Esophagus squamous epithelium (tissue), 5 donors: ENCODE data around the gene SHANK3. TPM values are rescaled to one million over a fixed set of nuclear protein-coding genes. Genes with fewer than 3 reads are reported as not detected.

ENCODE experiments used
- DNase-seq: peaks from one replicate; lab custom pipeline; 2025; lab: John Stamatoyannopoulos, UW
- H3K27ac ChIP-seq, 4 donors: fragments of 200-600 bp; sonication (generic); one replicate each; pipeline ENCODE4 v1.5.1; 2016 to 2019; ENCODE audit warnings: mild to moderate bottlenecking in 1 of 4
- H3K27me3 ChIP-seq, 4 donors: fragments of 200-600 bp; sonication (generic); 1 replicate in 3 of 4; 2 replicates in 1 of 4; pipeline versions ENCODE4 v1.5.1 to v1.6.0; 2017 to 2021; ENCODE audit warnings: antibody characterized with exemption in 1 of 4
- H3K36me3 ChIP-seq, 3 donors: fragments of 200-600 bp; sonication (generic); one replicate each; pipeline ENCODE4 v1.5.1; 2016 to 2019
- H3K4me1 ChIP-seq, 3 donors: fragments of 200-600 bp; sonication (generic); one replicate each; pipeline ENCODE4 v1.5.1; 2017 to 2019
- H3K4me3 ChIP-seq, 4 donors: fragments of 200-600 bp; sonication (generic); 1 replicate in 3 of 4; 2 replicates in 1 of 4; pipeline ENCODE4 v1.5.1; 2016 to 2019; ENCODE audit warnings: mild to moderate bottlenecking in 2 of 4, moderate library complexity in 1 of 4
- H3K9me3 ChIP-seq, 3 donors: fragments of 200-600 bp; sonication (generic); one replicate each; pipeline ENCODE4 v1.5.1; 2016 to 2019
- CTCF ChIP-seq, 6 experiments: fragments of 450-650 bp in 4 of 6; fragments of 200-600 bp in 2 of 6; sonication (generic) in 2 of 6; IDR thresholded peaks; one replicate each; pipeline ENCODE4 v1.5.1; 2016 to 2019; ENCODE audit warnings: antibody characterized with exemption in 6 of 6, mild to moderate bottlenecking in 4 of 6, moderate library complexity in 4 of 6
- POLR2A ChIP-seq, 4 donors: fragments of 450-650 bp; IDR thresholded peaks; one replicate each; pipeline ENCODE4 v1.6.1; 2017; ENCODE audit warnings: antibody characterized with exemption in 4 of 4, mild to moderate bottlenecking in 4 of 4, moderate library complexity in 3 of 4
- WGBS, 2 donors: methylation state at CpG; one replicate each; pipeline ENCODE4 v1.1.5; 2018; 5-methylcytosine and 5-hydroxymethylcytosine counted together
- intact Hi-C: fragments of 100-400 bp; cut with DNase I; formaldehyde crosslinking; loops from one replicate; pipeline ENCODE4 v1.15.0; 2022
- total RNA-seq, 4 donors: library from RNA; depleted of rRNA; stranded (reverse); fragments of >200 nt; gene quantifications; one replicate each; pipeline ENCODE4 v1.1.0, GENCODE V29; 2016
- donor health status: DM: yes; HTN: yes; CAD: no.

Gene SHANK3
- total RNA-seq, 4 donors from 2014 or later = 3.7 to 5.9 (median 4.5) TPM

- H3K27me3 ChIP-seq = peaks cover 0 to 22% (median 0%) of the 10 kb centered on the region in 4 donors
- peaks cover 6 to 33% (median 11%) of the 10 kb centered on the region in 3 donors for H3K4me1 ChIP-seq
- no peaks in the 10 kb centered on the region for H3K9me3 ChIP-seq
- intact Hi-C loops = no loop called here
- H3K4me3 ChIP-seq = peak overlapping the region in 1 of 4 donors; percentile 70
- H3K36me3 ChIP-seq = peaks cover 0 to 7% (median 0%) of the 10 kb centered on the region in 3 donors
- DNase-seq = no peak
- TF ChIP-seq CTCF (IDR thresholded peaks at IDR 0.05) (no peak), POLR2A (IDR thresholded peaks at IDR 0.05) (no peak)
- H3K27ac ChIP-seq = no peak overlapping the region
- WGBS, 2 donors = 100% methylated on average over 3 of the region's 30 CpGs; no CpG with 5 or more reads in 1 of the 2 donors
These were observed 6.3 kb downstream of the SHANK3 start for GRCh38 chr22:50678651-50679521.

DNA sequence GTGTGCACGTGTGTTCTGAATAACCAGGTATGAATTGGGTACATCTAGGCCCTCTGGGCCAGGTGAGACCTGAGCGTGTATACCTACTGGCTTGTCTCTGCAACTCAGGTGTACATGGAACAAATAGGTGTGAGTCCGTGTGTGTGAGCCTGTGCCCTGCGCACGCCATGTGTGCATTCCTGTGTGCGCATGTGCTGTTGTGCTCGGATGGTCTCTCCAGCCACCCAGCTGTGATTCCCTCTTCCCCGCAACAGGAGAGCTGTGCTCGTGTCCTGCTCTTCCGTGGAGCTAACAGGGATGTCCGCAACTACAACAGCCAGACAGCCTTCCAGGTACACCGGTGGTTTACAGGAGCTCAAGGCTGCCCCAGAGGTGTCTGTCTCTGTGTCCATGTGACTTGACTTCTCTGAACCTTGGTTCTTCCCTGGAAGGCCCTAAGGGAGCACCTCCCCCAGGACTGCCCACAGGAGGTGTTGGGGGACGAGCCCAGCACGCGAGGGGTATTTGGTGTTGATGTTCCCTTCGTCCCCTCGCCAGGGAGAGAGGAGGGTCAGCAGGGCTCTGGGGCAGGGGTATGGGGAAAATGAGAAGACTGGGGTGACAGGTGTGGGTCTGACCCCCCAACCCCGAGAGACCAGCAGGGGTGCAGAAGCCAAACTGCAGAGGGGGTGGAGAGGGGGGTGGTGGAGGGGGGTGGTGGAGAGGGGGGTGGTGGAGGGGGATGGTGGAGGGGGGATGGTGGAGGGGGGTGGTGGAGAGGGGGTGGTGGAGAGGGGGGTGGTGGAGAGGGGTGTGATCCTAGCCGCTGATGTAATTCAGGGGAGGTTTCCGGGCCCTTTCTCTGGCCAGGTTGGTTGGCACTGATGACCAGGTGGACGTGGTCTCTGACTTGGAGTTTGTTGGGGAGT is 10.7 kb downstream of the SHANK3 start:
- TF ChIP-seq CTCF (IDR thresholded peaks at IDR 0.05) (no peak), POLR2A (IDR thresholded peaks at IDR 0.05) (no peak)
- H3K27me3 ChIP-seq = peaks cover 0 to 12% (median 0%) of the 10 kb centered on the region in 4 donors
- no peak for DNase-seq
- intact Hi-C loops = no loop called here
- H3K36me3 ChIP-seq = peaks cover 0 to 7% (median 0%) of the 10 kb centered on the region in 3 donors
- WGBS, 2 donors = 84 to 86% methylated on average over 13 to 15 of the region's 21 CpGs
- H3K9me3 ChIP-seq = no peaks in the 10 kb centered on the region
- no peak overlapping the region for H3K4me3 ChIP-seq
- no peak overlapping the region for H3K27ac ChIP-seq
- peaks cover 0 to 13% (median 4%) of the 10 kb centered on the region in 3 donors for H3K4me1 ChIP-seq

GRCh38 chr22:50683994-50684371 is 11.4 kb downstream of the SHANK3 start:
- no peak for TF ChIP-seq POLR2A (IDR thresholded peaks at IDR 0.05)
- no peak for TF ChIP-seq CTCF (IDR thresholded peaks at IDR 0.05)
- Histone ChIP-seq H3K9me3 (no peaks in the 10 kb centered on the region), H3K4me1 (peaks cover 0 to 13% (median 4%) of the 10 kb centered on the region in 3 donors), H3K27ac (peak overlapping the region in 1 of 4 donors; percentile 10), H3K27me3 (peaks cover 0 to 16% (median 0%) of the 10 kb centered on the region in 4 donors), H3K4me3 (no peak overlapping the region), H3K36me3 (peaks cover 0 to 4% (median 0%) of the 10 kb centered on the region in 3 donors)
- intact Hi-C loops = no loop called here
- 24 to 51% methylated on average over 4 to 6 of the region's 6 CpGs for WGBS, 2 donors
- no peak for DNase-seq

DNA sequence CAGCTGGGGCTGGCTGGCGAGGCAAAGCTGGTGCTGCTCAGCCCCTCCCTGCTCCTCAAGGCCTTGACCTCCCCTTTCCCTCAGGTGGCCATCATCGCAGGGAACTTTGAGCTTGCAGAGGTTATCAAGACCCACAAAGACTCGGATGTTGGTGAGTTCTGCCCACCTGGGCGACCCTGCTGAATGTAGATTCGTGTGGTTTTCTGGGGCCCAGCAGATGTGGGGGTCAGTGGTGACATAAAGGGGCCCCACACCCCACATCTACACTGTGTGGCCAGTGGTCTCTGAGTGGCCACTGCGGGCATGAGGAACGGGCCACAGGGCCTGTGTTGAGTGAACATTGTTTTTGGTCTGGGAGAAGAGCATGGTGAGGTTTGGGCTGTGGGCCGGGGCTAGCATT is 11.9 kb downstream of the SHANK3 start:
- Histone ChIP-seq H3K27ac (peak overlapping the region in 1 of 4 donors; percentile 3), H3K4me1 (peaks cover 0 to 13% (median 4%) of the 10 kb centered on the region in 3 donors), H3K4me3 (no peak overlapping the region), H3K27me3 (peaks cover 0 to 16% (median 0%) of the 10 kb centered on the region in 4 donors), H3K36me3 (no peaks in the 10 kb centered on the region), H3K9me3 (no peaks in the 10 kb centered on the region)
- TF ChIP-seq POLR2A (IDR thresholded peaks at IDR 0.05) (no peak), CTCF (IDR thresholded peaks at IDR 0.05) (no peak)
- WGBS, 2 donors = 77 to 82% methylated on average over 3 to 4 of the region's 8 CpGs
- no peak for DNase-seq
- intact Hi-C loops = no loop called here
